ENCODE results near the gene CDC25B.

CDC25B gene

DNA sequence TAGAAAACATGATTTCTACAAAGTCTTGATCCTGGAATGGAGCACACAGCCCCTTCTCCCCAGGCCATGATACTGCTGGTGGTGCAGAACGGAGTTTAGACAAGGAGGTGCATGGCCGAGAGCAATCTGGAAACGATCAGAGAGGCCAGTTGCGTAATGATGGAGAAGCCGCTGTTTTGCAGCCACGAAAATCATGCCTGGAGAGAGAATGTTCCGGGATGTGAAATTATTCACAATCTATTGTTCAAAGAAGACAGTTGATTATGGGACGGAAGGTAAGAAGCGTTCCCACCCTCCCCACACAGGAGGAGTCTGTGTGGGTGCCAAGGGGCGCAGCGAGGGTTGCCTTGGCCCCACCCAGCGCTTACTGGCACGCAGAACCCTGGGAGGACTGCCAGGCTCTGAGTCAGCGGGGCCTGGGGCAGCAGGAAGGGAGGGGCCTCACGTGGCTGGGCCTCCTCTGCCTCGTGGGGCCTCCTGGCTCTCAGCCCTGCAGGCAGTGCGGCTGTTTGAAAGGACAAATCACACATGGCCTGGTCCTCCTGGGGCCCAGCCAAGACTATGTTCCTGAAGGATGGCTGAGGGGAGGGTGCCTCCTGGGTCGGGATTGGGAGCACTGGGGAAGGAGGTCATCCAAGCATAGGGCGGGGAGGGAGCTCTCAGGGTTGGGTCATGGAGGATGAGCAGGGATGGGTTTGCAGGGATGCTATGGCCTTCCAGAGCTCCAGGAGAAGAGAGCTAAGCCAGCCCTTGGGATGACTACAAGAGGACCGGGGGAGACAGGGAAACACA lies 15.6 kb downstream of the CDC25B start:
- TF ChIP-seq, protein P1, sequence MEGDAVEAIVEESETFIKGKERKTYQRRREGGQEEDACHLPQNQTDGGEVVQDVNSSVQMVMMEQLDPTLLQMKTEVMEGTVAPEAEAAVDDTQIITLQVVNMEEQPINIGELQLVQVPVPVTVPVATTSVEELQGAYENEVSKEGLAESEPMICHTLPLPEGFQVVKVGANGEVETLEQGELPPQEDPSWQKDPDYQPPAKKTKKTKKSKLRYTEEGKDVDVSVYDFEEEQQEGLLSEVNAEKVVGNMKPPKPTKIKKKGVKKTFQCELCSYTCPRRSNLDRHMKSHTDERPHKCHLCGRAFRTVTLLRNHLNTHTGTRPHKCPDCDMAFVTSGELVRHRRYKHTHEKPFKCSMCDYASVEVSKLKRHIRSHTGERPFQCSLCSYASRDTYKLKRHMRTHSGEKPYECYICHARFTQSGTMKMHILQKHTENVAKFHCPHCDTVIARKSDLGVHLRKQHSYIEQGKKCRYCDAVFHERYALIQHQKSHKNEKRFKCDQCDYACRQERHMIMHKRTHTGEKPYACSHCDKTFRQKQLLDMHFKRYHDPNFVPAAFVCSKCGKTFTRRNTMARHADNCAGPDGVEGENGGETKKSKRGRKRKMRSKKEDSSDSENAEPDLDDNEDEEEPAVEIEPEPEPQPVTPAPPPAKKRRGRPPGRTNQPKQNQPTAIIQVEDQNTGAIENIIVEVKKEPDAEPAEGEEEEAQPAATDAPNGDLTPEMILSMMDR (IDR thresholded peaks at IDR 0.05; ENCODE audit: extremely low read depth, missing control alignments) = no peak
- no peak for DNase-seq (ENCODE audit: low spot score)

DNA sequence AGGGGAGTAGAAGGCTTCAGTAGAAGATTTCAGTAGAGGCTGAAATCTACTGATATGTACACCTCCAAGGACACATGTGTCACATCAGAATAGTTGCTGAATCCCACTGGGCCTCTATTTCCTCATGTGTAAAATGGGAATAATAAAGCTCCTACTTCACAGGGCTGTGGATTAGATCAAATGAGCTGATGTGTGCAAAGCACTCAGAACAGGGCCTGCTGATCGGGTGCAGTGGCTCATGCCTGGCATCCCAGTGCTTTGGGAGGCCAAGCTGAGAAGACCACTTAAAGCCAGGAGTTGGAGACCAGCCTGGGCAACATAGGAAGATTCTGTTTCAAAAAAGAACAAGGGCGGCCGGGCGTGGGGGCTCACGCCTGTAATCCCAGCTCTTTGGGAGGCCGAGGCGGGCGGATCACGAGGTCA lies 16.2 kb downstream of the CDC25B start:
- DNase-seq (ENCODE audit: low spot score) = no peak
- TF ChIP-seq, protein P1 (IDR thresholded peaks at IDR 0.05; ENCODE audit: extremely low read depth, missing control alignments) = no peak

DNA sequence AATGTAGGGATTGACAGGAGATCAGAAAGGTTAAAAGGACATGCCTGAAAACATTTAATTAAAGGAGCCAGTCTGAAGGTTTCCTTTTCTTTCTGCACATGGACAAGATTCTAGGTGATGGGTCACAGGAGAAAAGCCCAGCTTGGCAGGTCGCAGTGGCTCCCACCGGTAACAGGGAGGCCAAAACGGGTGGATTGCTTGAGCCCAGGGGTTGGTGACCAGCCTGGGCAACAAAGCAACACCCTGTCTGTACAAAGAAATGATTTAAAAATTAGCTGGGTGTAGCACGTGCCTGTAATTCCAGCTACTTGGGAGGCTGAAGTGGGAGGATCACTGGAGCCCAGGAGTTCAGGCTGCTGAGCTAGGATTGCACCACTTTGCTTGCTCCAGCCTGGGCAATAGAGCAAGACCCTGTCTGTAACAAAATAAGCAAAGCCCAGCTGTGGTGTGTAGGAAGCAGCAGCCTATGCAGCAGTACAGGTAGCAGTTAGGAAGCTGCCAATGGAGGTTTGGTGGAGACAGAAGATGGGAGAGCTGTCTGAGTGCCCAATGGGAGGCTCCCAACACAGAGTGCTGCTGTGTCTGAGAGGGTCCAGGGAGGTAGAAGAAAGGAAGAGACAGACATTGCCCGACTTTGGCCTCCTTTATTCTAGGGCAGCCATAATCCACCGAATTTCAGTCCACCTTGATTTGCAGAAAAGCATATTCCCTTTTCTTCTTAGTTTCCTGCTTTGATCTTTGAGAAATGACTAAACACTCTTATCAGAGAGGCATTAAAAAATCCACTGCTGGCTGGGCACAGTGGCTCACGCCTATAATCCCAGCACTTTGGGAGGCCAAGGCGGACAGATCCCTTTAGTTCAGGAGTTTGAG lies 17.1 kb downstream of the CDC25B start:
- DNase-seq (ENCODE audit: low spot score) = no peak
- TF ChIP-seq, protein P1 (IDR thresholded peaks at IDR 0.05; ENCODE audit: extremely low read depth, missing control alignments) = no peak

DNA sequence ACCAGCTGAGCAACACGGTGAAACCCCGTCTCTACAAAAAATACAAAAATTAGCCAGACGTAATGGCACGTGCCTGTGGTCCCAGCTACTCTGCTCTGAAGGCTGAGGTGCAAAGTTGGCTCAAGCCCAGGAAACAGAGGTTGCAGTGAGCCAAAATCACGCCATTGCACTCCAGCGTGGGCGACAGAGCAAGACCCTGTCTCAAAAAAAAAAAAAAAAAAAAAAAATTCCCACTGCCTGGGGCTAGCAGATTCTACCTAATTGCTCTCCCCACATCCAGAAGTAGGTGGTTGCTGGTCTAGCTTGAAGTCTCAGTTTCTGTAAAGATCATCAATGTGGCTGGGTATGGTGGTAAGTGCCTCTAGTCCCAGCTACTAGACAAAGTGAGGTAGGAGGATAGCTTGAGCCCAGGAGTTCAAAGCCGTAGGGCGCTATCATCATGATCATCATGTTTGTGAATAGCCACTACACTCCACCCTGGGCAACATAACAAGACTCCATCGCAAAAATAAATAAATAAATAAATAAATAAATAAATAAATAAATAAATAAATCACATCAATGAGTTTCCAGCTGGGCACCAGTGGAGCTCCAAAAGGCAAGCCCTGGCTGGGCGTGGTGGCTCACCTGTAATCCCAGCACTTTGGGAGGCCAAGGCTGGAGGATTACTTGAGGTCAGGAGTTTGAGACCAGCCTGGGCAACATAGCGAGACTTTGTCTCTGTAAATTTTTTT lies 17.9 kb downstream of the CDC25B start:
- DNase-seq (ENCODE audit: low spot score) = no peak
- TF ChIP-seq, protein P1 (IDR thresholded peaks at IDR 0.05; ENCODE audit: extremely low read depth, missing control alignments) = no peak

DNA sequence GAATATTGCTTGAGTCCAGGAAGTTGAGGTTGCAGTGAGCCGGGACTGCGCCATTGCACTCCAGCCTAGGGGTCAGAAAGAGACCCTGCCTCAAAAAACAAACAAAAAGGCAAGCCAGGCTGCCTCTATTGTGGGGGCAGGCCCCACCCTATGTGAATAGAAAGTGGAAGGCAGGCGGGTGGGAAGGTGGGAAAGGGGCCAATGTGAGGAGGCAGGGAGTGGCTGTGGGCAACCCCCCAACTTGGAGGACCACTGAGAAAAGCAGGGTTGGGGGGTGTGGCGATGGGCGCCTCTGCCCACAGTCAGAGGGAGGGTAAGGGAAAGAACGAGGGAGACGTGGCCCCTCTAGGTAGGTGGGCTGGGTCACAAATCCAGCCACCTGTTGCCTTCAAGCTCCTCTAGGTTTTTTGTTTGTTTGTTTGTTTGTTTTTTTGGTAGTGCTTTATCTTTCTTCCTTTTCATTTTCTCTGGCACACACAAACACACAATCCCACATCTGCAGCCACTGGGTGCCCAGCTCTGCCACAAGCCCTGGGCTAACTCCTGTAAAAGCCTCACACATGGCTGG lies 18.9 kb downstream of the CDC25B start:
- DNase-seq (ENCODE audit: low spot score) = no peak
- TF ChIP-seq, protein P1 (IDR thresholded peaks at IDR 0.05; ENCODE audit: extremely low read depth, missing control alignments) = no peak

DNA sequence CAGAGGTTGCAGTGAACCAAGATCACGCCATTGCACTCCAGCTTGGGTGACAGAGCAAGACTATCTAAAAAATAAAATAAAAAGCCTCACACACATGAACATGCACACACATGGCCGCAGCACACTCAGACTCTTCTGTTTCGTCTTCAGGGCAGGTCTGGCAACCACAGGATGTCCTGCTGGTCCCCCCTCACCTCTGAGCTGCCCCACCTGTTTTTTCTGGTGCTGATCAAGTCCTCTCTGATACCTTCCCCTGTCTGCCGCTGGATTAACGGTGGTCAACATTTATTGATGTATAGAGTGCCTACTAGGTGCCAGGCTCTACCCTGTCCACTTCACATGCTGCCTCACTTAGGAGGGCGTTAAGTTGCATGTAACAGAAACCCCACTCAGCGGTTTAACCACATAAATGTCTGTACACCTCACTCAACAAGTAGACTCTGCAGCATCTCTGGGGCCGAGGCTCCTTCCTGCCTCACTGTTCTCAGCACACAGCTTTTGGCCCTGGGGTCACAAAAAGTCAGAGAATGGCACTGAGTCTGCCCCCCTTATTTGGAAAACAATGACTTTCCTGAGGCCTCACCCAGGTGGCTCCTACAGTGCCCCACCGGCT lies 19.7 kb downstream of the CDC25B start:
- no peak for DNase-seq (ENCODE audit: low spot score)
- TF ChIP-seq, protein P1 (IDR thresholded peaks at IDR 0.05; ENCODE audit: extremely low read depth, missing control alignments) = no peak
